Endothelial cell (in vitro differentiated cells): ENCODE results near the gene TAS1R1. TPM values are rescaled to one million over a fixed set of nuclear protein-coding genes. Genes with fewer than 3 reads are reported as not detected.

ENCODE experiments used
- DNase-seq: peaks from one replicate; pipeline ENCODE4 v3.0.0; 2021; ENCODE audit warnings: low spot score
- H3K27ac Mint-ChIP-seq: one replicate; pipeline ENCODE4 v1.8.0; 2021; ENCODE audit warnings: mixed read lengths, inconsistent platforms; ENCODE audit not compliant: unreplicated experiment
- H3K27me3 Mint-ChIP-seq: one replicate; pipeline ENCODE4 v1.8.0; 2021; ENCODE audit warnings: mild to moderate bottlenecking, moderate library complexity, mixed read lengths, inconsistent platforms; ENCODE audit not compliant: unreplicated experiment
- H3K36me3 Mint-ChIP-seq: one replicate; pipeline ENCODE4 v1.8.0; 2021; ENCODE audit warnings: mild to moderate bottlenecking, low read depth, mixed read lengths, inconsistent platforms; ENCODE audit not compliant: unreplicated experiment
- H3K4me1 Mint-ChIP-seq: one replicate; pipeline ENCODE4 v1.8.0; 2021; ENCODE audit warnings: mild to moderate bottlenecking, mixed read lengths, inconsistent platforms; ENCODE audit not compliant: unreplicated experiment
- H3K4me3 Mint-ChIP-seq: one replicate; pipeline ENCODE4 v1.8.0; 2021; ENCODE audit warnings: mild to moderate bottlenecking, mixed read lengths, inconsistent platforms; ENCODE audit not compliant: unreplicated experiment
- H3K9me3 Mint-ChIP-seq: one replicate; pipeline ENCODE4 v1.8.0; 2021; ENCODE audit warnings: mixed read lengths, inconsistent platforms; ENCODE audit not compliant: unreplicated experiment
- long read RNA-seq: library from polyadenylated mRNA; unstranded; transcript quantifications from one replicate; pipeline ENCODE4 v2.0.0, GENCODE V29; 2020; ENCODE audit not compliant: unreplicated experiment
- total RNA-seq: library from RNA; stranded (reverse); fragmentation: NEBNext Ultra II Directional; extraction: Animal tissue kit (Norgen Biotek cat#: 25700); gene quantifications from one replicate; pipeline ENCODE4 v1.2.1, GENCODE V29; 2021; ENCODE audit not compliant: unreplicated experiment
- TF ChIP-seq, protein P1 (sequence below): fragments of 200-600 bp; sonication (generic); IDR thresholded peaks from one replicate; pipeline ENCODE4 v1.5.0; 2021; ENCODE audit warnings: antibody characterized with exemption; ENCODE audit not compliant: unreplicated experiment

TAS1R1 gene
- total RNA-seq: not detected
- long read RNA-seq: 0 reads

DNA sequence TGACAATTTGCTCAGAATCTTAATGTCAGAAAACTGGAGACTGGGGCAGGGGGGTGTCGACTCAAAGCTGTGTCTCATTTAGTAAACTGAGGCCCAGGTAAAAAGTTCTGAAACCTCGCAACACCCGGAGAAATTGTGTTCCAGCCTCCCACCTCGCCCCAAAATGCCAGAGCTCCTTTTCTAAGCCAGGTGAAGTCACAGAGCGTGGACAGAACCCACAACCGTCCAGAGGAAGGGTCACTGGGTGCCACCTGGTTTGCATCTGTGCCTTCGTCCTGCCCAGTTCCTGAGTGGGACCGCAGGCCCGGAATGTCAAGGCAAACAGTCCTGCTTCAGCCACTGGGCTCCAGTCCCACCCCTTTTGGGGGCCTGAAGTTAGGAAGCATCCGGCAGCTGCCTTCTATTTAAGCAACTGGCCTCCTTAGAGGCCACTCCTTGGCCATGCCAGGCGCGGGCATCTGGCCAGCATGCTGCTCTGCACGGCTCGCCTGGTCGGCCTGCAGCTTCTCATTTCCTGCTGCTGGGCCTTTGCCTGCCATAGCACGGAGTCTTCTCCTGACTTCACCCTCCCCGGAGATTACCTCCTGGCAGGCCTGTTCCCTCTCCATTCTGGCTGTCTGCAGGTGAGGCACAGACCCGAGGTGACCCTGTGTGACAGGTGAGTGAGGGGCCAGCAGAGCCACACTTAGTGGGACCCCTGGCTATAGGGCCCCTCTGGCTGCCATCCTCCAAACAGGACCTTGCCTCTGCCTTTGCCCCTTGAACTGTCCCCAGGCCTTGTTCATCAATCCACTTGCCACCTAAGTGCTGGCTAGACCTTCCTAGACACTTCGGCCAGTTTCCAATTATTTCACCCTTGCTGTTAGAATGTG is at the start of gene TAS1R1:
TAS1R1 (plus strand) TSS at position 401 of the 872 bp plus-strand sequence; CDS start at position 468, 67 bp downstream.
- peak within 1 kb of the TSS; percentile 83 for H3K4me3 Mint-ChIP-seq
- no peak within 1 kb of the TSS for H3K27ac Mint-ChIP-seq
- TF ChIP-seq, protein P1, sequence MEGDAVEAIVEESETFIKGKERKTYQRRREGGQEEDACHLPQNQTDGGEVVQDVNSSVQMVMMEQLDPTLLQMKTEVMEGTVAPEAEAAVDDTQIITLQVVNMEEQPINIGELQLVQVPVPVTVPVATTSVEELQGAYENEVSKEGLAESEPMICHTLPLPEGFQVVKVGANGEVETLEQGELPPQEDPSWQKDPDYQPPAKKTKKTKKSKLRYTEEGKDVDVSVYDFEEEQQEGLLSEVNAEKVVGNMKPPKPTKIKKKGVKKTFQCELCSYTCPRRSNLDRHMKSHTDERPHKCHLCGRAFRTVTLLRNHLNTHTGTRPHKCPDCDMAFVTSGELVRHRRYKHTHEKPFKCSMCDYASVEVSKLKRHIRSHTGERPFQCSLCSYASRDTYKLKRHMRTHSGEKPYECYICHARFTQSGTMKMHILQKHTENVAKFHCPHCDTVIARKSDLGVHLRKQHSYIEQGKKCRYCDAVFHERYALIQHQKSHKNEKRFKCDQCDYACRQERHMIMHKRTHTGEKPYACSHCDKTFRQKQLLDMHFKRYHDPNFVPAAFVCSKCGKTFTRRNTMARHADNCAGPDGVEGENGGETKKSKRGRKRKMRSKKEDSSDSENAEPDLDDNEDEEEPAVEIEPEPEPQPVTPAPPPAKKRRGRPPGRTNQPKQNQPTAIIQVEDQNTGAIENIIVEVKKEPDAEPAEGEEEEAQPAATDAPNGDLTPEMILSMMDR: no peak
- no peaks in the 10 kb centered on the region for H3K36me3 Mint-ChIP-seq
- no peaks in the 10 kb centered on the region for H3K9me3 Mint-ChIP-seq
- H3K27me3 Mint-ChIP-seq: peaks cover 8% of the 10 kb centered on the region
- peaks cover 11% of the 10 kb centered on the region for H3K4me1 Mint-ChIP-seq
- DNase-seq: no peak

DNA sequence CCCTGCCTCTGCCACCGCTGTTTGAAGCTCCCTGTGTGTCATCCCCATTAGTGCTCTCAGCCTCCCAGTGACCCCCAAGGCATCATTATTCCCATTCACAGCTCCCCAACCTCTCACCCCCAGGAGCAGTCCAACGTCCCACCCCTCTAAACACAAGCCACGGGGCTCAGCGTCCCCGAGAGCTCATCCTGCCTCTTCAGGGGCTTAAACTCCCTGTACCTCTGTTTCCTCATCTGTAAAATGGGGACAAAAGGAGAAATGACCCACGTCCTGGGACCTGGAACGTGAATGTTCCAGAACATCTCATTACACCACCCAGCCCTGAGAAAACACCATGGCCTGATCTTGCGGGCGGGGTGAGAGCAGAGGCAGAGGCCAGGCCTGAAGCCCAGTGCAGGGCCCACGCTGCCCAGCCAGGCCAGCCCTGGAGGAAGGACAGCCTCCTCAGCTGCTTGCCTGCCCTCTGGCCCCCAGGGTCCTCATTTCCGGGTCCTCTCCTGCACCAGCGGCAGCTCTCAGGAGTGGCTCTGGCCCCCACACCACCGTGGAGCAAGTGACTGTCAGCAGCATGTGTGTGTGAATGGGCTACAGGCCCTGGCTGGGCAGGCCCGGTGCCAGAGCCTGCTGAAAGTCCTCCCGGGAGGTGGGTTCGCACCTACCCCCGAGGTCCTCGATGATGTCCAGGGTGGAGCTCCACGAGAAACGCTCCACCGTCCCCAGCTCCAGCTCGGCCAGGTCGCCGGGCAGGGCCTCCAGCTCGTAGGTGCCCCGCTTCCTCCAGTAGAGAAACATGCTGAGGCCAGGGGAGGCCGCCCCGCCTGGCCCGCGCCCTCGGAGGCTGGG is 49.5 kb upstream of the TAS1R1 start:
- DNase-seq: no peak
- no peaks in the 10 kb centered on the region for H3K9me3 Mint-ChIP-seq
- TF ChIP-seq, protein P1: no peak

DNA sequence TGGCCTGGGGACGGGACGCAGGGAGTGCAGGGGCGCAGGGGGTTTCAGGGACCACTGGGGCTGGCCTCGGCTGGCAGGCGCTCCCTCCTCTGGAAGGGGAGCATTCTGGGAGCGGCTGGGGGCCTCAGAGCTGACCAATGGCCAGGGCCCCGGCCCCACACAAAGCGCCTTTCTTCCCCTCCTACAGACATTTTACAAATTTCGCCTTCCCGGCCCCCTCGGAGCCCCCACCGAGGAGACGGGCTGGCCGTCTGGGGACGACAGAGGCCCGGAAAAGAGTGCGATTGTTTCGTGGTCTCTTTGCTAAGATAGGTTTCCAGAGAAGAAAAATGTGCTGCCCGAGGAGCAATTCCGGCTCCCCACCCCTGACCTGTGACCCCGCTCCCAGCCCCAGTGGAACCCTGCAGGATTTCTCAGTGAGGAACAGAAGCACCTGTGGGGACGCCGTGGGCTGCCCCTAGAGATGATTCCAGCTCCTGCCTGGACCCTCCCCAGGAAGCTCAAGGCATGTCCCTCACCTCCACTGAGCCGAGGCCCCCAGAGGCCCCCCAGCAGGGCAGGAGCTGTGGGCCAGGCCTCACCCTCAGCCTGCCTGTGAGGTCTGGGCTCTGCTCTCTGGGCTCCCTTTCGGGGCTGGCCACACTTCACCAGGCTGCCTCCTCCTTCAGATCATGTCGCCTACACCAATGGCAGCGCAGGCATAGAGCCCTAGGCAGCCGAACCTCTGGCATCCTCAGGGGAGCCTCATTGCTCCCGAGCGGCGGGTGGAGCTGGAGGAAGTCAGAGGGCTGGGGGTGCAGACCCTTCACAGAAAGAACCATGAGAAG is 48.7 kb upstream of the TAS1R1 start:
- H3K36me3 Mint-ChIP-seq: no peaks in the 10 kb centered on the region
- H3K4me3 Mint-ChIP-seq: no peak overlapping the region
- peaks cover 8% of the 10 kb centered on the region for H3K27me3 Mint-ChIP-seq
- no peaks in the 10 kb centered on the region for H3K9me3 Mint-ChIP-seq
- no peaks in the 10 kb centered on the region for H3K4me1 Mint-ChIP-seq
- TF ChIP-seq, protein P1: no peak
- no peak for DNase-seq
- no peak overlapping the region for H3K27ac Mint-ChIP-seq

More for the DNA sequence above, 49.5 kb upstream of the TAS1R1 start:
- no peaks in the 10 kb centered on the region for H3K4me1 Mint-ChIP-seq
- H3K27me3 Mint-ChIP-seq: peaks cover 12% of the 10 kb centered on the region
- H3K27ac Mint-ChIP-seq: peak overlapping the region; percentile 5
- H3K36me3 Mint-ChIP-seq: no peaks in the 10 kb centered on the region
- no peak overlapping the region for H3K4me3 Mint-ChIP-seq

DNA sequence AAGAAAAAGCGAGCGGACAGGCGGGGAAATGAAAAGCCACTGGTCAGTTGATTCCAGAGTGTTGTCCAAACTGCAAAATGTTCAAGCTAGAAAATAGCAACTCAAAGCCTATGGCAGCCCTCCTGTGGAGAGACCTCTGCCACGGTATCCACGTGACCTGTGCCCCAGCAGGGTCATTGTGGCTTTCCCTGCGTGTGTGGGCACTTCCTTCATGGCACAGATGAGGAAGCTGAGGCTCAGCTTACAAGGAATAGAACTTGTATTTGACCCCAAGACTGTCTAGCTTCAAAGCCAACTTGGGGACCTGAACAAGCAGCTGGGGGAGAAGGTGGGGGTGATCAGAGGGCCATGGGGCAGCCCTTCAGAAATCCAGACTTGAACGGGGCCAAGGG is 48.1 kb upstream of the TAS1R1 start:
- Mint-ChIP-seq H3K9me3 (no peaks in the 10 kb centered on the region), H3K4me1 (no peaks in the 10 kb centered on the region), H3K27me3 (peaks cover 11% of the 10 kb centered on the region), H3K27ac (no peak overlapping the region), H3K36me3 (no peaks in the 10 kb centered on the region), H3K4me3 (no peak overlapping the region)
- TF ChIP-seq, protein P1: no peak
- no peak for DNase-seq
